GM18873 (cell line): ENCODE measurements around the gene GDF7.

Experiments
- ATAC-seq: cut with Tn5 transposase; IDR thresholded peaks from one replicate; pipeline ENCODE4 v1.9.1; 2021; ENCODE audit warnings: mild to moderate bottlenecking, moderate library complexity, moderate number of reproducible peaks; ENCODE audit not compliant: unreplicated experiment, low FRiP score

Gene GDF7

DNA sequence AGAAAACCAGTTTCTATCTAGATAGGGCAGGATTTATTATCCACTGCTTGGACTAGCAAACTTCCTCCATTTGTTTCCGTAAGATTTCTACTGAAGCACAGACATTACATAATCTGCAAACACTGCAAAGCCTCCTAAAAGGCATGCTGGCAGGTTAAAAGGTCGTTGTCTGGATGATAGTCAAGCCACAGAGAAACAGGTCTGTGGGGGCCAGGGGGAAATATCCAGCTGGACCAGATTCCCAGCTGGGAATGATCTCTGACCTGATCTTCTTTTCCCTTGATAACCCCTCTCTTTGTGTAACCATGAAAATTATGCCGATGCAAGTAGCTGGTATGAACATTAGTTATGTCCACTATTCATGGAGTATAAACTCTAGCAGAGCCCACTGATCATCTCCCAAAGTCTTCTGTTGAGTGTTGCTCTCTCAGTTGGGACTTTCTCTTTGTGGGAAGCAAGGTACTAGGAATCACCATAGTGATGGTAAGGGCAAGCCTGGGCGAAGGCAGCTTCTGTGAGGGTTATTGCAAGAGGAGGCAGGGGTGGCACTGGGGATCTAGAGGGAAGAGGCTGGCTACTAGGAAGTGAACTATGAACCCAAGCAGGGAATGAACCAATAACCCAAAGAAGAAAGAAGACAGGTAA is 61.3 kb downstream of the GDF7 start:
- no peak for ATAC-seq
